ENCODE measurements around the gene COQ7.

DNA sequence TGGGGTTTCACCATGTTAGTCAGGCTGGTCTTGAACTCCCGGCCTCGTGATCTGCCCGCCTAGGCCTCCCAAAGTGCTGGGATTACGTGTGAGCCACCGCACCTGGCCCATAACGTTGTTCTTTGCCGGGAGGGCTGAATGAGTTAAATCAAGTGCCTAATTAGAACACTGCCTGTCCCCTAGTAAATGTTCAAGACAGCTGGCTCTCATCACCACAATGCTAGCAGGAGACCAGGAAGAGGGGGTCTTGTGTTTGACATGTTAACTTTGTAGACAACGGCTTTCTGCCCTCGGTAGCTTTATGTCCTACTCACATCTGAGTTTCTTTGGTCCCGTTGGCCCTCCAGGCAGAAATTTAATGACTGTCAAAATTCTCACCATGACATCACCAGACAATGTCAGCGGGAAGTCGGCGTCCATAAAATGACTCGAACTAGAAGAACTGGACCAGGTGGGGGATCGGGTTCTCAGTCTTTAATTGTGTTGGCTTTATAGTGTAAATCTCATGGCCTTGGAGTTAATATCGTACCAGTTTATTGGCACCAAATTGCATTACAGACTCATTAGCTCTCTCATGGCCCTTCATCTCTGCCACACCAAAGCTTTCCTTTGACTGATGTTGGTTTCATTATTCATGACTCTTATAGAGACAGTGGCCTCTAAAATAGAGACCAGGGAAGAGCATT, 34.9 kb downstream of the COQ7 start:
- no peak for TF ChIP-seq POLR2A (IDR thresholded peaks at IDR 0.05; ENCODE audit: low read depth, low read length)
- no peak for TF ChIP-seq TAF1 (IDR thresholded peaks at IDR 0.05; ENCODE audit: borderline replicate concordance, low read depth, low read length)
- no peak for TF ChIP-seq POLR2AphosphoS5 (IDR thresholded peaks at IDR 0.05; ENCODE audit: low read depth, low read length)

All from GM12892 (cell line).